OCI-LY1 (cell line): ENCODE data around the gene BEAN1.

Experiments
- H2AFZ ChIP-seq: fragments of 200-600 bp; sonication (generic), shearing (Covaris generic); 2 replicates; pipeline ENCODE4 v1.6.0; 2014; ENCODE audit warnings: antibody characterized with exemption, mild to moderate bottlenecking, low read length
- H3F3A ChIP-seq: fragments of 200-600 bp; sonication (generic), shearing (Covaris generic); 2 replicates; pipeline ENCODE4 v1.6.0; 2014; ENCODE audit warnings: mild to moderate bottlenecking, antibody characterized with exemption, low read length, moderate library complexity; ENCODE audit not compliant: insufficient read depth
- H3K27ac ChIP-seq: fragments of 200-600 bp; sonication (generic); 2 replicates; pipeline ENCODE4 v1.5.1; 2014; ENCODE audit warnings: low read length, mixed run types, mild to moderate bottlenecking, low read depth; ENCODE audit not compliant: poor library complexity, severe bottlenecking
- H3K27me3 ChIP-seq: fragments of 200-600 bp; sonication (generic); 2 replicates; pipeline ENCODE4 v1.6.0; 2014; ENCODE audit warnings: antibody characterized with exemption, mild to moderate bottlenecking, low read length, moderate library complexity; ENCODE audit not compliant: insufficient read depth
- H3K36me3 ChIP-seq: fragments of 200-600 bp; sonication (generic); 2 replicates; pipeline ENCODE4 v1.6.1; 2014; ENCODE audit warnings: mild to moderate bottlenecking, antibody characterized with exemption, low read length, moderate library complexity, mixed read lengths; ENCODE audit not compliant: insufficient read depth
- H3K4me1 ChIP-seq: fragments of 200-600 bp; sonication (generic); 2 replicates; pipeline ENCODE4 v1.5.1; 2014; ENCODE audit warnings: mild to moderate bottlenecking, low read length, moderate library complexity; ENCODE audit not compliant: insufficient read depth, severe bottlenecking
- H3K4me2 ChIP-seq: fragments of 200-600 bp; sonication (generic), shearing (Covaris generic); 2 replicates; pipeline ENCODE4 v1.6.1; 2014; ENCODE audit warnings: low read length
- H3K4me3 ChIP-seq: fragments of 200-600 bp; sonication (generic); 2 replicates; pipeline ENCODE4 v1.5.1; 2014; ENCODE audit warnings: low read length, low read depth, mild to moderate bottlenecking, mixed read lengths; ENCODE audit not compliant: poor library complexity, severe bottlenecking
- H3K79me2 ChIP-seq: fragments of 200-600 bp; shearing (Covaris generic); 2 replicates; pipeline ENCODE4 v1.6.1; 2016; ENCODE audit warnings: mixed run types, low read length, mixed read lengths; ENCODE audit not compliant: insufficient read depth
- H3K9ac ChIP-seq: fragments of 200-600 bp; sonication (generic), shearing (Covaris generic); 2 replicates; pipeline ENCODE4 v1.6.1; 2014; ENCODE audit warnings: mild to moderate bottlenecking, low read length, mixed read lengths
- H3K9me2 ChIP-seq: fragments of 200-600 bp; sonication (generic), shearing (Covaris generic); 2 replicates; pipeline ENCODE4 v1.6.1; 2014; ENCODE audit warnings: low read depth, mild to moderate bottlenecking, low read length, mixed read lengths
- H3K9me3 ChIP-seq: fragments of 200-600 bp; shearing (Covaris generic); 2 replicates; pipeline ENCODE4 v1.6.1; 2014; ENCODE audit warnings: low read length, mixed read lengths
- H4K20me1 ChIP-seq: fragments of 200-600 bp; sonication (generic), shearing (Covaris generic); 2 replicates; pipeline ENCODE4 v1.6.0; 2016; ENCODE audit warnings: mild to moderate bottlenecking, low read length; ENCODE audit not compliant: insufficient read depth
- EZH2 ChIP-seq: fragments of 200-600 bp; sonication (generic), shearing (Covaris generic); IDR thresholded peaks from 2 replicates; pipeline ENCODE4 v1.8.0; 2017; ENCODE audit warnings: borderline replicate concordance, mixed run types, mild to moderate bottlenecking, antibody characterized with exemption, low read length, moderate library complexity, mixed read lengths
- TF ChIP-seq, protein P1 (sequence below): fragments of 200-600 bp; sonication (generic), shearing (Covaris generic); IDR thresholded peaks from 2 replicates; pipeline ENCODE4 v1.5.1; 2017; ENCODE audit warnings: mild to moderate bottlenecking, antibody characterized with exemption, low read length, moderate library complexity, mixed read lengths

The BEAN1 gene

DNA sequence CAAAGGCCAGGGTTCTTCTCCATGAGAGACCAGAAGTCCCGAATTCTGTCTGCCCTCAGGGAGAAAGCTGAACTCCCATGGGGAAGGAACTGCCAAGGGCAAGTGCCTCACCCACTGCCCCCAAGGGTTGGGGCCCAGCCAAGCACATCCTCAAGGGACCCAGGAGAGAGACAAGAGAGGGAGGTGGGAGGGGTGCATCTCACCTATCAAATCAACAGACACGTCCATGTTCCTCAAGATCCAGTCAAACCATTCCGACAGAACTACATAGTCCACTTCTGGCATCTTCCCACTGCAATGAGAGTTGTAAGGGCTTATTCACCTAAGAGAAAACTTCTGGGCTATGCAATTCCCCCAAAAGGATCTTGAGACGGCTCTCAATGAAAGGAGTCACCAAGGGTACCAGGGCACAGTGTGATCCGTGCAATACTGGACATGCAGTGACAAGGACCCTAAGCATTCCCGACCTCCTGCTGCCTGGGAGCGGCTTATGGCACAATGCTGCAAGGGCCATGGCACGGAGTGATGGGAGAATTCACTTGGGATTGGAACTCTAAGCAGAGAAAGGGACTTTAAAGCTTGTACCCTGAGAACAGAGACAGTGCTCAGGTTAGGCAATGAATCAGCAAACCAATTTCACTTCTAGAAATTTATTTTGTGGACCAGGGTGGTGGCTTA, 90.6 kb downstream of the BEAN1 start:
- Histone ChIP-seq H3K4me3 (peak overlapping the region; percentile 61), H3K27ac (peak overlapping the region; percentile 95), H3K27me3 (no peaks in the 10 kb centered on the region), H3K79me2 (no peaks in the 10 kb centered on the region), H4K20me1 (no peaks in the 10 kb centered on the region), H2AFZ (no peak overlapping the region), H3F3A (no peaks in the 10 kb centered on the region), H3K4me2 (peak overlapping the region; percentile 89), H3K9me2 (no peaks in the 10 kb centered on the region), H3K9me3 (no peaks in the 10 kb centered on the region), H3K4me1 (peaks cover 51% of the 10 kb centered on the region), H3K36me3 (no peaks in the 10 kb centered on the region), H3K9ac (peak overlapping the region; percentile 78)
- TF ChIP-seq EZH2 = no peak
- TF ChIP-seq, protein P1, sequence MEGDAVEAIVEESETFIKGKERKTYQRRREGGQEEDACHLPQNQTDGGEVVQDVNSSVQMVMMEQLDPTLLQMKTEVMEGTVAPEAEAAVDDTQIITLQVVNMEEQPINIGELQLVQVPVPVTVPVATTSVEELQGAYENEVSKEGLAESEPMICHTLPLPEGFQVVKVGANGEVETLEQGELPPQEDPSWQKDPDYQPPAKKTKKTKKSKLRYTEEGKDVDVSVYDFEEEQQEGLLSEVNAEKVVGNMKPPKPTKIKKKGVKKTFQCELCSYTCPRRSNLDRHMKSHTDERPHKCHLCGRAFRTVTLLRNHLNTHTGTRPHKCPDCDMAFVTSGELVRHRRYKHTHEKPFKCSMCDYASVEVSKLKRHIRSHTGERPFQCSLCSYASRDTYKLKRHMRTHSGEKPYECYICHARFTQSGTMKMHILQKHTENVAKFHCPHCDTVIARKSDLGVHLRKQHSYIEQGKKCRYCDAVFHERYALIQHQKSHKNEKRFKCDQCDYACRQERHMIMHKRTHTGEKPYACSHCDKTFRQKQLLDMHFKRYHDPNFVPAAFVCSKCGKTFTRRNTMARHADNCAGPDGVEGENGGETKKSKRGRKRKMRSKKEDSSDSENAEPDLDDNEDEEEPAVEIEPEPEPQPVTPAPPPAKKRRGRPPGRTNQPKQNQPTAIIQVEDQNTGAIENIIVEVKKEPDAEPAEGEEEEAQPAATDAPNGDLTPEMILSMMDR = no peak

DNA sequence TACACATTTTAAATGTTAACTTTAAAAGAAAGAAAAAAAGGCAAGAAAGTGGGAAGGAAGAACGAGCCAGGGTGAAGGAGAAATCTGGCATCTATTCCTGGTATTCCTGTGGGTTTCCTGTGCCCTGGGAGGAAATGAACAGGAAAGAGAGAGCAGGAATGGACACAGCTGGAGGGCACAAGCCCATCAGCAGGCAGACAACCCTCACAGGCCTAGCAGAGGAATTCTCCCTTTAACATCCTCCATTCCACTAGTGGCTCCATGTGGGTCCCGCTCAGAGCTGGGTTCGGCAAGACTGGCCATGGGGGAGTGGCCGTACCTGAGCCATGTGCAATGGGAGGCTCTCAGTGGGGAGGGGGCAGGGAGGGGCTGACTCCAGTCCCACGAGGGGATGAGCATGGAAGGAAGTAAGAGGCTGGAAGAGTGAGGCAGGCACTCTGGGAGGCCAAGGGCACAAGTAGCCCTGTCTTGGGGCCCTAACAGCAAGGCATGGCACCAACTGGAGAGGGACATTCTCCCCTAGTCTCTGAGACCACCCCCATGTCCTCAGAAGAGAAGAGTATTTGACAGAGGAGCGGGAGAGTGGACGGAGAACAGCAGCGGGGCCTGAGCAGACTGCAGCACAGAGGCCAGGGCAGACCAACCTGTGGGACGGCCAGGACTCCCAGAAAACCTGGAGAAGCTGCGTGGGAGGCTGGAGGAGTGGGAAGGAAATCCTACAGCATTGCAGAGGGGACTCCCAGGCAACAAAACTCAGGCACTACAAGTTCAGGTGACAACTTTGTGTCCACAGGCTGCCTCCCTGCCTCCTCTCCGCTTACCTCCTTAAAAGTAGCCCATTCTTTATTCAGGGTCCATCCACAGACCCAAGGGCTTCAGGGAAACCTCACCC, 92.6 kb downstream of the BEAN1 start:
- no peak overlapping the region for H3K4me2 ChIP-seq
- peak overlapping the region; percentile 81 for H3K27ac ChIP-seq
- H3K36me3 ChIP-seq = no peaks in the 10 kb centered on the region
- no peaks in the 10 kb centered on the region for H4K20me1 ChIP-seq
- no peaks in the 10 kb centered on the region for H3F3A ChIP-seq
- no peaks in the 10 kb centered on the region for H3K9me2 ChIP-seq
- no peaks in the 10 kb centered on the region for H3K79me2 ChIP-seq
- H3K9ac ChIP-seq = no peak overlapping the region
- TF ChIP-seq, protein P1 = no peak
- H3K4me1 ChIP-seq = peaks cover 71% of the 10 kb centered on the region
- H3K4me3 ChIP-seq = no peak overlapping the region
- H2AFZ ChIP-seq = no peak overlapping the region
- no peaks in the 10 kb centered on the region for H3K27me3 ChIP-seq
- no peaks in the 10 kb centered on the region for H3K9me3 ChIP-seq

DNA sequence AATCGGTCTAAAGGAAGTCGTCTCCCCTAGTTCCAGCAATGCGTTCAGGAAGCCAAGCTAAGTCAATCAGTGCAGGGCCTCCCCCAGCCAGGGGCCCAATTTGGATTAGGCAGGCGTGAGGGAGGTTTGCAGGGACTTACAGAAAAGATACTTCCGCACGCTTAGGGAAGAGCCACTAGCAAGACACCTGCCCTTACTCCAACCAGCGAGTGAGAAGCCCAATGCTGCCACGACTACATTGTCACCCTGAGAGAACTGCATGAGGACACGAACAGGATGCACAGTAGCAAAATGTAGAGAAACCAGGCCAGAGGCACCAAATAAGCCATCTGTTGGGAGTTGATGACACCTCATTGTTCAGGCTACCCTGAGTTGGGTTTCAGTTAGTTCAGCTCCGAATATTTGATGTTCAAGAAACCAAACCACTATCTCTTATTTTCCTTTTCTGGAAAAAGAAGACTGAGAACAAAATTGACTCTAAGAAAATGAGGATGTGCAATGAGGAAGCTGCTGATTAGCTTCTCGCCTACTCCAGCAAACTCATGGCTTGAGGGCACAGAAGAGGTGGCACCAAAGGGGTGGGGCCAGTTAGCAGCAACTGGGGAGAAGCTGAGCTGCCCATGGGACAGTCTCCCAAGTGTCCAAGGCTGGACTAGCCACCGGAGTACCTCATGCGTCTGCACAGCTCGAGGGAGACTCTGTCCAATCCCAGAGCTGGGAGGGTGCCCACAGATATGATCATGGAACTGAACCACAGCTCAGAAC, 93.5 kb downstream of the BEAN1 start:
- Histone ChIP-seq H4K20me1 (no peaks in the 10 kb centered on the region), H3K4me2 (peak overlapping the region; percentile 0; the same call in 1 of the 2 replicates), H3K4me3 (no peak overlapping the region), H2AFZ (no peak overlapping the region), H3K9ac (no peak overlapping the region), H3K9me3 (no peaks in the 10 kb centered on the region), H3K27me3 (no peaks in the 10 kb centered on the region), H3K9me2 (no peaks in the 10 kb centered on the region), H3F3A (no peaks in the 10 kb centered on the region), H3K27ac (peak overlapping the region; percentile 81), H3K4me1 (peaks cover 79% of the 10 kb centered on the region), H3K79me2 (no peaks in the 10 kb centered on the region), H3K36me3 (no peaks in the 10 kb centered on the region)
- TF ChIP-seq, protein P1 = no peak
- no peak for TF ChIP-seq EZH2
